Neural cell (in vitro differentiated cells): ENCODE data around the gene ELANE. TPM values are rescaled to one million over a fixed set of nuclear protein-coding genes. Genes with fewer than 3 reads are reported as not detected.

ENCODE experiments used
- H2AFZ ChIP-seq: fragments of 200-600, 300-800 bp; sonication (generic), shearing (Covaris generic); 2 replicates; pipeline ENCODE4 v1.6.0; 2014; ENCODE audit warnings: low read depth, mild to moderate bottlenecking, antibody characterized with exemption, low read length, moderate library complexity
- H3F3A ChIP-seq: fragments of 200-600 bp; shearing (Covaris generic); 2 replicates; pipeline ENCODE4 v1.6.1; 2016; ENCODE audit warnings: mild to moderate bottlenecking, moderate library complexity, mixed read lengths, antibody characterized with exemption, low read length; ENCODE audit not compliant: insufficient read depth, poor library complexity, severe bottlenecking
- H3K27ac ChIP-seq: fragments of 200-600, 300-800 bp; sonication (generic), shearing (Covaris generic); 2 replicates; pipeline ENCODE4 v1.5.1; 2014; ENCODE audit warnings: mild to moderate bottlenecking, low read length, moderate library complexity
- H3K27me3 ChIP-seq: fragments of 300-800, 200-600 bp; sonication (generic), shearing (Covaris generic); 2 replicates; pipeline ENCODE4 v1.6.0; 2014; ENCODE audit warnings: mild to moderate bottlenecking, low read depth, low read length, moderate library complexity; ENCODE audit not compliant: insufficient read depth
- H3K36me3 ChIP-seq: fragments of 300-800, 200-600 bp; sonication (generic), shearing (Covaris generic); 2 replicates; pipeline ENCODE4 v1.5.1; 2014; ENCODE audit warnings: mild to moderate bottlenecking, antibody characterized with exemption, low read length, moderate library complexity; ENCODE audit not compliant: insufficient read depth
- H3K4me2 ChIP-seq: fragments of 300-800, 200-600 bp; sonication (generic), shearing (Covaris generic); 2 replicates; pipeline ENCODE4 v1.6.0; 2014; ENCODE audit warnings: mild to moderate bottlenecking, low read length
- H3K4me3 ChIP-seq: fragments of 300-800, 200-600 bp; sonication (generic), shearing (Covaris generic); 2 replicates; pipeline ENCODE4 v1.5.1; 2014; ENCODE audit warnings: mild to moderate bottlenecking, low read length, moderate library complexity
- H3K79me2 ChIP-seq: fragments of 200-600 bp; shearing (Covaris generic); replicated peaks from 2 replicates; pipeline ENCODE4 v1.6.0; 2014; ENCODE audit warnings: mild to moderate bottlenecking, low read length, moderate library complexity; ENCODE audit not compliant: insufficient read depth
- H3K9ac ChIP-seq: fragments of 300-800, 200-600 bp; sonication (generic), shearing (Covaris generic); 2 replicates; pipeline ENCODE4 v1.6.1; 2016; ENCODE audit warnings: mild to moderate bottlenecking, low read length, mixed read lengths
- H3K9me2 ChIP-seq: fragments of 200-600 bp; shearing (Covaris generic); 2 replicates; pipeline ENCODE4 v1.6.1; 2016; ENCODE audit warnings: mild to moderate bottlenecking, low read length, mixed read lengths; ENCODE audit not compliant: insufficient read depth
- H3K9me3 ChIP-seq: fragments of 200-600, 300-800 bp; sonication (generic), shearing (Covaris generic); 2 replicates; pipeline ENCODE4 v1.6.1; 2016; ENCODE audit warnings: mild to moderate bottlenecking, mixed run types, low read length, moderate library complexity, mixed read lengths
- H4K20me1 ChIP-seq: fragments of 200-600 bp; shearing (Covaris generic); 2 replicates; pipeline ENCODE4 v1.6.1; 2016; ENCODE audit warnings: mild to moderate bottlenecking, mixed run types; ENCODE audit not compliant: insufficient read depth
- EP300 ChIP-seq: fragments of 450-650 bp; conservative IDR thresholded peaks from 2 replicates; pipeline ENCODE4 v1.6.1; 2014; ENCODE audit warnings: antibody characterized with exemption, mild to moderate bottlenecking, moderate library complexity; ENCODE audit not compliant: poor library complexity, severe bottlenecking
- EZH2 ChIP-seq: fragments of 200-600, 300-800 bp; shearing (Covaris generic), sonication (generic); IDR thresholded peaks from 2 replicates; pipeline ENCODE4 v1.6.1; 2014; ENCODE audit warnings: antibody characterized with exemption, low read length, borderline replicate concordance, mild to moderate bottlenecking; ENCODE audit not compliant: insufficient read depth, poor library complexity, severe bottlenecking
- MXI1 ChIP-seq: fragments of 450-650 bp; conservative IDR thresholded peaks from 2 replicates; pipeline ENCODE4 v1.6.1; 2014; ENCODE audit warnings: antibody characterized with exemption, mild to moderate bottlenecking; ENCODE audit not compliant: poor library complexity, severe bottlenecking
- POLR2AphosphoS5 ChIP-seq: IDR thresholded peaks from 2 replicates; pipeline ENCODE4 v1.6.1; 2012
- RAD21 ChIP-seq: fragments of 450-650 bp; conservative IDR thresholded peaks from 2 replicates; pipeline ENCODE4 v1.6.1; 2014; ENCODE audit warnings: antibody characterized with exemption, mild to moderate bottlenecking, moderate library complexity
- SMC3 ChIP-seq: fragments of 450-650 bp; conservative IDR thresholded peaks from 2 replicates; pipeline ENCODE4 v1.6.1; 2014; ENCODE audit warnings: antibody characterized with exemption, mild to moderate bottlenecking, moderate library complexity; ENCODE audit not compliant: poor library complexity
- TAF1 ChIP-seq: IDR thresholded peaks from 2 replicates; pipeline ENCODE4 v1.6.1; 2012; ENCODE audit warnings: low read depth
- polyA plus RNA-seq: library from polyadenylated mRNA; depleted of rRNA; stranded (reverse); fragments of >200 nt; gene quantifications from 2 replicates; pipeline ENCODE4 v1.2.3, GENCODE V29; 2014
- TF ChIP-seq, protein P1 (sequence below): fragments of 450-650 bp; IDR thresholded peaks from 2 replicates; pipeline ENCODE4 v1.5.1; 2014; ENCODE audit warnings: antibody characterized with exemption, mild to moderate bottlenecking, moderate library complexity; ENCODE audit not compliant: poor library complexity, severe bottlenecking
- TF ChIP-seq, protein P2 (sequence below): IDR thresholded peaks from 2 replicates; pipeline ENCODE4 v1.6.1; 2012; ENCODE audit warnings: borderline replicate concordance

ELANE gene
- polyA plus RNA-seq, 1 donor from 2014 or later, result not detected

DNA sequence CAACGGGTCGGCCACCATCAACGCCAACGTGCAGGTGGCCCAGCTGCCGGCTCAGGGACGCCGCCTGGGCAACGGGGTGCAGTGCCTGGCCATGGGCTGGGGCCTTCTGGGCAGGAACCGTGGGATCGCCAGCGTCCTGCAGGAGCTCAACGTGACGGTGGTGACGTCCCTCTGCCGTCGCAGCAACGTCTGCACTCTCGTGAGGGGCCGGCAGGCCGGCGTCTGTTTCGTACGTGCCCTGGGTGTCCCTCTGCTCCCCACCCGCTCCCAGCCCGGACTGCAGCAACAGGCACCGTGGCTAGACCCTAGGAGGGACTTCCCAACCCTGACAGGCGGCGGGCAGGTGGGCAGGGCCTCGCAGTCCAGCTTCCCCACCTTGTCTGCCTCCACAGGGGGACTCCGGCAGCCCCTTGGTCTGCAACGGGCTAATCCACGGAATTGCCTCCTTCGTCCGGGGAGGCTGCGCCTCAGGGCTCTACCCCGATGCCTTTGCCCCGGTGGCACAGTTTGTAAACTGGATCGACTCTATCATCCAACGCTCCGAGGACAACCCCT, 3.5 kb downstream of the ELANE start:
- Histone ChIP-seq H4K20me1 (no peaks in the 10 kb centered on the region), H3K4me3 (no peak overlapping the region), H3F3A (no peaks in the 10 kb centered on the region), H3K4me2 (no peak overlapping the region), H3K9ac (no peak overlapping the region), H3K36me3 (no peaks in the 10 kb centered on the region), H3K79me2 (no peaks in the 10 kb centered on the region), H3K9me2 (no peaks in the 10 kb centered on the region), H2AFZ (no peak overlapping the region), H3K27me3 (peaks cover 25% of the 10 kb centered on the region), H3K27ac (no peak overlapping the region), H3K9me3 (no peaks in the 10 kb centered on the region)
- TF ChIP-seq, protein P1, sequence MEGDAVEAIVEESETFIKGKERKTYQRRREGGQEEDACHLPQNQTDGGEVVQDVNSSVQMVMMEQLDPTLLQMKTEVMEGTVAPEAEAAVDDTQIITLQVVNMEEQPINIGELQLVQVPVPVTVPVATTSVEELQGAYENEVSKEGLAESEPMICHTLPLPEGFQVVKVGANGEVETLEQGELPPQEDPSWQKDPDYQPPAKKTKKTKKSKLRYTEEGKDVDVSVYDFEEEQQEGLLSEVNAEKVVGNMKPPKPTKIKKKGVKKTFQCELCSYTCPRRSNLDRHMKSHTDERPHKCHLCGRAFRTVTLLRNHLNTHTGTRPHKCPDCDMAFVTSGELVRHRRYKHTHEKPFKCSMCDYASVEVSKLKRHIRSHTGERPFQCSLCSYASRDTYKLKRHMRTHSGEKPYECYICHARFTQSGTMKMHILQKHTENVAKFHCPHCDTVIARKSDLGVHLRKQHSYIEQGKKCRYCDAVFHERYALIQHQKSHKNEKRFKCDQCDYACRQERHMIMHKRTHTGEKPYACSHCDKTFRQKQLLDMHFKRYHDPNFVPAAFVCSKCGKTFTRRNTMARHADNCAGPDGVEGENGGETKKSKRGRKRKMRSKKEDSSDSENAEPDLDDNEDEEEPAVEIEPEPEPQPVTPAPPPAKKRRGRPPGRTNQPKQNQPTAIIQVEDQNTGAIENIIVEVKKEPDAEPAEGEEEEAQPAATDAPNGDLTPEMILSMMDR, result no peak
- no peak for TF ChIP-seq RAD21
- TF ChIP-seq POLR2AphosphoS5, result no peak
- TF ChIP-seq TAF1, result no peak
- TF ChIP-seq, protein P2, sequence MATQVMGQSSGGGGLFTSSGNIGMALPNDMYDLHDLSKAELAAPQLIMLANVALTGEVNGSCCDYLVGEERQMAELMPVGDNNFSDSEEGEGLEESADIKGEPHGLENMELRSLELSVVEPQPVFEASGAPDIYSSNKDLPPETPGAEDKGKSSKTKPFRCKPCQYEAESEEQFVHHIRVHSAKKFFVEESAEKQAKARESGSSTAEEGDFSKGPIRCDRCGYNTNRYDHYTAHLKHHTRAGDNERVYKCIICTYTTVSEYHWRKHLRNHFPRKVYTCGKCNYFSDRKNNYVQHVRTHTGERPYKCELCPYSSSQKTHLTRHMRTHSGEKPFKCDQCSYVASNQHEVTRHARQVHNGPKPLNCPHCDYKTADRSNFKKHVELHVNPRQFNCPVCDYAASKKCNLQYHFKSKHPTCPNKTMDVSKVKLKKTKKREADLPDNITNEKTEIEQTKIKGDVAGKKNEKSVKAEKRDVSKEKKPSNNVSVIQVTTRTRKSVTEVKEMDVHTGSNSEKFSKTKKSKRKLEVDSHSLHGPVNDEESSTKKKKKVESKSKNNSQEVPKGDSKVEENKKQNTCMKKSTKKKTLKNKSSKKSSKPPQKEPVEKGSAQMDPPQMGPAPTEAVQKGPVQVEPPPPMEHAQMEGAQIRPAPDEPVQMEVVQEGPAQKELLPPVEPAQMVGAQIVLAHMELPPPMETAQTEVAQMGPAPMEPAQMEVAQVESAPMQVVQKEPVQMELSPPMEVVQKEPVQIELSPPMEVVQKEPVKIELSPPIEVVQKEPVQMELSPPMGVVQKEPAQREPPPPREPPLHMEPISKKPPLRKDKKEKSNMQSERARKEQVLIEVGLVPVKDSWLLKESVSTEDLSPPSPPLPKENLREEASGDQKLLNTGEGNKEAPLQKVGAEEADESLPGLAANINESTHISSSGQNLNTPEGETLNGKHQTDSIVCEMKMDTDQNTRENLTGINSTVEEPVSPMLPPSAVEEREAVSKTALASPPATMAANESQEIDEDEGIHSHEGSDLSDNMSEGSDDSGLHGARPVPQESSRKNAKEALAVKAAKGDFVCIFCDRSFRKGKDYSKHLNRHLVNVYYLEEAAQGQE, result no peak
- TF ChIP-seq MXI1, result no peak
- TF ChIP-seq EZH2, result no peak
- TF ChIP-seq EP300, result no peak
- TF ChIP-seq SMC3, result no peak

- Histone ChIP-seq H3K4me2 (no peak overlapping the region), H3K9me2 (no peaks in the 10 kb centered on the region)
Observed at GRCh38 chr19:858284-858683, 6.2 kb downstream of the ELANE start.

More at GRCh38 chr19:858284-858683, 6.2 kb downstream of the ELANE start:
- no peaks in the 10 kb centered on the region for H4K20me1 ChIP-seq
- H3K9ac ChIP-seq, result no peak overlapping the region
- H3K27me3 ChIP-seq, result peaks cover 36% of the 10 kb centered on the region
- H3K4me3 ChIP-seq, result no peak overlapping the region
- no peaks in the 10 kb centered on the region for H3K36me3 ChIP-seq
- no peaks in the 10 kb centered on the region for H3F3A ChIP-seq
- no peaks in the 10 kb centered on the region for H3K9me3 ChIP-seq
- no peaks in the 10 kb centered on the region for H3K79me2 ChIP-seq
- TF ChIP-seq EZH2 (no peak), SMC3 (no peak), TAF1 (no peak), EP300 (no peak), RAD21 (no peak), MXI1 (no peak), POLR2AphosphoS5 (no peak)
- TF ChIP-seq, protein P2, result no peak
- TF ChIP-seq, protein P1, result no peak
- H3K27ac ChIP-seq, result no peak overlapping the region
- no peak overlapping the region for H2AFZ ChIP-seq
